DMS 273 treated with DMSO at 0.1 percent for 48 hours (cell line): ENCODE results near the gene PRRX1.

Source experiments
- DNase-seq: peaks from one replicate; lab custom pipeline; 2025; lab: John Stamatoyannopoulos, UW

Gene PRRX1

GRCh38 chr1:170769691-170770090, 105.8 kb downstream of the PRRX1 start:
- DNase-seq, result no peak

GRCh38 chr1:170770254-170770653, 106.3 kb downstream of the PRRX1 start:
- no peak for DNase-seq

- DNase-seq, result no peak
These were observed 112.3 kb downstream of the PRRX1 start for GRCh38 chr1:170776252-170776651.

DNA sequence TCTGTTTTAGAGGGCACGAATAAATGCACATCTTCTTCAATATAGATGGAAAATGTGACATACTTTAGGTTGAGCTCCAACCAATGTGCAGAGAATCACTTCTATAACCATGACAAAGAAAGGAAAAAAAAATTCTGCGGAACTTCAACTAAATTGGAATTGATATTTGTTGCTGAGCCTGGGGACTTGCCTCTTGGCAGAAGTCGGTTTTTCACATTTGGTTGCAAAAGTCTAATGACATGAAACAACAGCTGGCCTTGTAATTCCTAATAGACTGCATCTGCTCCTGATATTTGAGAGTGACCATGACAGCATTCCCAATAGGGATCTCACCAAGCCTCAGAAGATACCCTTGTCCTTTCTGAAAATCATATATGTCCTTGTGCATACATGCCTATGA, 112.8 kb downstream of the PRRX1 start:
- no peak for DNase-seq
